ENCODE data around the gene CATSPERB.
A peak's percentile ranks its signal among the peaks of the same experiment; 100 is the strongest.
"Not testable (repeated sequence)": the region's sequence is repeated elsewhere in the genome, so short reads cannot be mapped to it uniquely, and the experiment has no call there.

Gene CATSPERB

GRCh38 chr14:91575469-91576208 lies 156.2 kb downstream of the CATSPERB start:
- no peak for DNase-seq

DNA sequence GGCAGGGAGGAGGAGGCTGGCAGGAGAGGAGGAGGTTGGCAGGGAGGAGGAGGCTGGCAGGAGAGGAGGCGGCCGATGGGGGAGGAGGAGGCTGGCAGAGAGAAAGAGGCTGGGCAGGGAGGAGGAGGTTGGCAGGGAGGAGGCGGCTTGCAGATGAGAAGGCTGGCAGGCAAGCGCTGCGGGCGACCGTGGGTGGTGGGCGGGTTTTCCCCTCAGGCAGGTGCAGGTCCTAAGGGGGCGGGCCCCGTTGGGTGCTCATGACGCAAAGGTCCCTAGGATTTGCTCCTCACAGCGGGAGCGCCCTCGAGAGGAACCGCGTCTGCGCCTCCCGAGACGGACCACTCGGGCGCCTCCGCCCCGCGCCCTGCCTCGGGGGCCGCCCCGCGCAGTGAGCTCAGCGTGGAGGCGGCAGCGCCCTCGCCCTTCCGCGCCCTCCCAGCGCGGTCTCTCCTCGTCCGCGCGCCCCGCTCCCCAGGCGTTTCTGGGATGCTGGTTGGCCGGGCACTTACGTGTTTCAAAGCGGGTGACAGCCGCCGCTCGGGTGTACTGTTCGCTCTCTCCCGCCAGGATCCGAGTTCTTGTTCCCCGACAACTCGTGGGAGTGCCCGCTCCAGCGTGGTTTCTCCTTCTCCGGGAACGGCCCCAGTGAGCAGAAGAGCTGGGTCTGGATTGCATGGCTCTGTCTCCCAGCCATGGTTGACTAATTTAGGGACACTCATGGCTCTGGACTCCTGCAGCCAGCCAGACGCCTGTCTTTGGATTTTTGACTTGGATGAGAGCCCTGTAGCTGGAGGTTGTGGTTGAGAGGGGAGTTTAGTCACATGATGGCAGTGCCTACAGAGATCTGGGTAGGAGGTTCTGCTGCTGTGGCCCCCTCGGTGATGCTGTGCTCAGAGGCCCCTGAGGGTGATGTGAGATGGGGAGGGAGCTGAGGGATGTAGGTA lies 157.7 kb downstream of the CATSPERB start:
- peak; percentile 30 to 76 (median 61) for DNase-seq

- DNase-seq, result no peak
Observed at GRCh38 chr14:91573528-91573893, 158.4 kb downstream of the CATSPERB start.

GRCh38 chr14:91570021-91570420 lies 161.9 kb downstream of the CATSPERB start:
- DNase-seq, result no peak

- DNase-seq, result no peak
Observed at GRCh38 chr14:91569301-91569700, 162.6 kb downstream of the CATSPERB start.

- DNase-seq, result no peak
Observed at GRCh38 chr14:91568626-91569025, 163.3 kb downstream of the CATSPERB start.

DNA sequence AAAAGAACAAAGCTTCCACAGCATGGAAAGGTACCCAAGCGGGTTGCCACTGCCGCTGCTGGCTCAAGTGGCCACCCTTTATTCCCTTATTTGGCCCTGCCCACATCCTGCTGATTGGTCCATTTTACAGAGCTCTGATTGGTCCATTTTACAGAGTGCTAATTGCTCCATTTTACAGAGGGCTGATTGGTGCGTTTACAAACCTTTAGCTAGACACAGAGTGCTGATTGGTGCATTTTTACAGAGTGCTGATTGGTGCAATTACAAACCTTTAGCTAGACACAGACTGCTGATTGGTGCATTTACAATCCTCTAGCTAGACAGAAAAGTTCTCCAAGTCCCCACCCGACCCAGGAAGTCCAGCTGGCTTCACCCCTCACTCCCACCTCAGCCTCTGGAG lies 164.1 kb downstream of the CATSPERB start:
- DNase-seq, result not testable (repeated sequence)

DNA sequence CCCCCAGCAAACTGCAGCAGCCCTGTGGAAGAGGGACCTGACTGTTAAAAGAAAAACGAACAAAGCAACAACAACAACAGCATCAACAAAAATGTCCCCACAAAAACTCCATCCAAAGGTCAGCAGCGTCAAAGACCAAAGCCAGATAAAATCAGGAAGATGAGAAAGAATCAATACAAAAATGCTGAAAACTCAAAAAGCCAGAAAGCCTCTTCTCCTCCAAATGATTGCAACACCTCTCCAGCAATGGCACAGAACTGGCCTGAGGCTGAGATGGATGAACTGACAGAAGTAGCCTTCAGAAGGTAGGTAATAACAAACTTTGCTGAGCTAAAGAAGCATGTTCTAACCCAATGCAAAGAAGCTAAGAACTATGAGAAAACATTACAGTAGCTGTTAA lies 176.4 kb downstream of the CATSPERB start:
- DNase-seq, result no peak

GRCh38 chr14:91554535-91555332 lies 177.2 kb downstream of the CATSPERB start:
- no peak for DNase-seq

DNA sequence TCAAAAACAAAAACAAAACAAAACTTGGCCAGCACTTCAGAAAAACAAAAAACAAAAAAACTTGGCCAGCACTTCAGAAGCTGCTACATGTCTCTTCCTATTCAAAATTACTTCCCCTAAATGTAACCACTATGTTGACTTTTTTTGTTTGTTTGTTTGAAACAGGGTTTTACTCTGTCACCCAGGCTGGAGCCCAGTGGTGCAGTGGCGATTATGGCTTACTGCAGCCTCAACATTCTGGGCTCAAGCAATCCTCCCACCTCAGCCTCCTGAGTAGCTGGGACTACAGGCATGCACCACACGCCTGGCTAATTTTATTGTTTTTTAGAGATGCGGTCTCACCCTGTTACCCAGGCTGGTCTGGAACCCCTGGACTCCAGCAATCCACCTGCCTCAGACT lies 183.8 kb downstream of the CATSPERB start:
- DNase-seq, result no peak

DNA sequence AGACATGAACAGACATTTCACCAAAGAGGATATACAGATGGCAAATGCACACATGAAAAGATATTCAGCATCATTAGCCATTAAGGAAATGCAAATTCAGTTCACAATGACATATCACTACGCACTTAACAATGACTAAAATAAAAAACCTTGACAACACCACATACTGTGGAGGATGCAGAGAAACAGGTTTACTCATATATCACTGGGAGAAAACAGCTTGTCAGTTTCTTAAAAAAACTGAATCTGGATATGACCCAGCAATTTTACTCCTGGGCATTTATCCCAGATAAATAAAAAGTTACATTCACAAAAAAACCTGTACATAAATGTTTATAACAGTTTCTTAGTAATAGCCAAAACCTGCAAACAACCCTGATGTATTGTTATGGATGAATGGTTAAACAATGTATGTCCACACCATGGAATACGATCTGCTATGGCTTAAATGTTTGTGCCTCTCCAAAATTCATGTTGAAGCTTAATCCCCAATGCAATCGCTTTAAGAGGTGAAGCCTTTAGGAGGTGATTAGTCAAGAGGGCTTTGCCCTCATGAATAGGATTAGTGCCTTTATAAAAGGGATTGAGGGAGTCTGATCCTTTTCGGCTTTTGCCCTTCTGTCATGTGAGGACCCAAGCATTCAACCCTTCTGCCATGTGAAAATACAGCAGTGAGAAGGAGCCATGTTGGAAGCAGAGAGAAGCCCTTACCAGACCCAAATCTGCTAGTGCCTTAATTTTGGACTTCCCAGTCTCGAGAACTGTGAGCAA lies 185.8 kb downstream of the CATSPERB start:
- no peak for DNase-seq

GRCh38 chr14:91545204-91545603 lies 186.7 kb downstream of the CATSPERB start:
- no peak for DNase-seq

DNA sequence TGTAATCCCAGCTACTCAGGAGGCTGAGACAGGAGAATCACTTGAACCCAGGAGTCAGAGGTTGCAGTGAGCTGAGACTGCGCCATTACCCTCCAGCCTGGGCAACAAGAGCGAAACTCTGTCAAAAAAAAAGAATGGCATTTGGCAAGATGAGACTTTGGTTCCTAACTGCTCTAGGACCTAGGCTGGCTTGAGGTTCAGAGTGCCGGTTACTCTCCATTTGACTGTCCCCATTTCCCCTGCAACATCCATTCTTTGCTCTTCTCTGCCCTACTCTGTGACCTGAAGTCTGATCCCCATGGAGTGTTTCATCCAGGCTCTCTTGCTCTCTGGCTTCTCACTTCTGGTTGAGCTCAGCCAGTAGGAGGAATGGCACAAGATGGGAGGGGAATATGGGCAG lies 195.6 kb downstream of the CATSPERB start:
- no peak for DNase-seq

DNA sequence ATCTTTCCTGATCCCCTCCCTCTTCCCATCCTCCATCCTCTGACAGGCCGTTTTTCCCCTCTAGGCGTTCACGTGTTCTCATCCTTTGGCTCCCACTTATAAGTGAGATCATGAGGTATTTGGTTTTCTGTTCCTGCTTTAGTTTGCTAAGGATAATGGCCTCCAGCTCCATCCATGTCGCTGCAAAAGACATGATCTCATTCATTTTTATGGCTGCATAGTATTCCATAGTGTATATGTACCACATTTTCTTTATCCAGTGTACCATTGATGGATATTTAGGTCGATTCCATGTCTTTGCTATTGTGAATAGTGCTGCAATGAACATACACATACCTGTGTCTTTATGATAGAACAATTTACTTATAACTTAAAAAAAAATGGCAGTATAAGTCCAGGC lies 197.8 kb downstream of the CATSPERB start:
- DNase-seq, result not testable (repeated sequence)

GRCh38 chr14:91533623-91534022 lies 198.3 kb downstream of the CATSPERB start:
- DNase-seq, result no peak

Data from stimulated activated naive CD4-positive, alpha-beta T cell (primary cell).